Left colon (tissue), 2 donors: ENCODE data around the gene ST8SIA1. TPM values are rescaled to one million over a fixed set of nuclear protein-coding genes. Genes with fewer than 3 reads are reported as not detected.
"Not testable (repeated sequence)": the region's sequence is repeated elsewhere in the genome, so short reads cannot be mapped to it uniquely, and the experiment has no call there.

Source experiments
- ATAC-seq: fragments of 200-7000 bp; cut with Tn5 transposase; one replicate; pipeline ENCODE4 v1.9.1; 2020; ENCODE audit warnings: mild to moderate bottlenecking, moderate library complexity
- DNase-seq, 2 donors: peaks; one replicate each; pipeline ENCODE4 v3.0.0-alpha.2; 2020
- intact Hi-C, 2 donors: fragments of 100-400 bp; cut with DNase I in 1 of 2; cut with micrococcal nuclease in 1 of 2; formaldehyde crosslinking; loops; one replicate each; pipeline versions ENCODE4 v1.11.2 to v1.14.0; 2022; cut with DNase I, micrococcal nuclease
- total RNA-seq, 2 donors: library from RNA; stranded (reverse); fragmentation: NEBNext Ultra II Directional; extraction: Animal tissue kit (Norgen Biotek cat#: 25700); gene quantifications; one replicate each; pipeline ENCODE4 v1.2.1, GENCODE V29; 2021
- donor health status: DM: no; HTN: no; CAD: no.
- donor health status: DM: yes; HTN: yes; CAD: no.

Gene ST8SIA1
- total RNA-seq, 2 donors from 2014 or later: 1.0 to 4.9 TPM

- DNase-seq: no peak
- ATAC-seq: no peak
- intact Hi-C loops: no loop called here
Measured at GRCh38 chr12:22211128-22211527, 123.4 kb downstream of the ST8SIA1 start.

GRCh38 chr12:22209422-22209821 lies 125.1 kb downstream of the ST8SIA1 start:
- intact Hi-C loops: no loop called here
- DNase-seq (no peak), ATAC-seq (no peak)

- ATAC-seq (no peak), DNase-seq (no peak)
- intact Hi-C loops: no loop called here
Measured at GRCh38 chr12:22206111-22206728, 128.3 kb downstream of the ST8SIA1 start.

- no peak for ATAC-seq
- DNase-seq: no peak
- intact Hi-C loops: no loop called here
Measured at GRCh38 chr12:22204391-22204790, 130.1 kb downstream of the ST8SIA1 start.

- intact Hi-C loops: no loop called here
- ATAC-seq: no peak
- DNase-seq: no peak
Measured at GRCh38 chr12:22202847-22203246, 131.7 kb downstream of the ST8SIA1 start.

- DNase-seq: no peak
- intact Hi-C loops: no loop called here
- ATAC-seq: no peak
Measured at GRCh38 chr12:22201101-22201500, 133.4 kb downstream of the ST8SIA1 start.

- ATAC-seq (no peak), DNase-seq (no peak)
- intact Hi-C loops: no loop called here
Measured at GRCh38 chr12:22196236-22196635, 138.3 kb downstream of the ST8SIA1 start.

GRCh38 chr12:22190969-22191368 lies 143.5 kb downstream of the ST8SIA1 start:
- intact Hi-C loops: no loop called here
- DNase-seq: no peak
- ATAC-seq: no peak

- intact Hi-C loops: no loop called here
- no peak for ATAC-seq
- DNase-seq: no peak
Measured at GRCh38 chr12:22188431-22188830, 146.1 kb downstream of the ST8SIA1 start.

- no peak for ATAC-seq
- no peak for DNase-seq
- intact Hi-C loops: no loop called here
Measured at GRCh38 chr12:22180705-22181104, 153.8 kb downstream of the ST8SIA1 start.

- DNase-seq (no peak), ATAC-seq (no peak)
- intact Hi-C loops: no loop called here
Measured at GRCh38 chr12:22173177-22173576, 161.3 kb downstream of the ST8SIA1 start.

- DNase-seq: no peak
- ATAC-seq: no peak
- intact Hi-C loops: no loop called here
Measured at GRCh38 chr12:22172501-22172900, 162.0 kb downstream of the ST8SIA1 start.

GRCh38 chr12:22169376-22169775 lies 165.1 kb downstream of the ST8SIA1 start:
- intact Hi-C loops: no loop called here
- DNase-seq (no peak), ATAC-seq (peak; percentile 30)

GRCh38 chr12:22164139-22164538 lies 170.4 kb downstream of the ST8SIA1 start:
- DNase-seq: peak in 1 of 2 donors; percentile 15
- ATAC-seq: peak; percentile 90
- intact Hi-C loops: no loop called here

GRCh38 chr12:22163594-22163993 lies 170.9 kb downstream of the ST8SIA1 start:
- no peak for ATAC-seq
- no peak for DNase-seq
- intact Hi-C loops: no loop called here

GRCh38 chr12:22160396-22161003 lies 174.0 kb downstream of the ST8SIA1 start:
- intact Hi-C loops: no loop called here
- ATAC-seq: no peak
- DNase-seq: no peak

- DNase-seq, ATAC-seq, intact Hi-C loops: not testable (repeated sequence)
Measured at GRCh38 chr12:22149286-22149685, 185.2 kb downstream of the ST8SIA1 start.

GRCh38 chr12:22146686-22147085 lies 187.8 kb downstream of the ST8SIA1 start:
- ATAC-seq, DNase-seq, intact Hi-C loops: not testable (repeated sequence)
